Astrocyte (in vitro differentiated cells and primary cell): ENCODE results near the gene SLC45A3. TPM values are rescaled to one million over a fixed set of nuclear protein-coding genes. Genes with fewer than 3 reads are reported as not detected.
"Not testable (repeated sequence)": the region's sequence is repeated elsewhere in the genome, so short reads cannot be mapped to it uniquely, and the experiment has no call there.

ENCODE experiments used
- DNase-seq: peaks from one replicate; pipeline ENCODE4 v3.0.0-alpha.2; 2010; ENCODE audit warnings: low read depth
- FAIRE-seq: peaks from 2 replicates; lab custom pipeline; 2011; peaks lifted over from hg19 to GRCh38; lab: Jason Lieb, UNC
- H2AFZ ChIP-seq: 2 replicates; pipeline ENCODE4 v1.6.0; 2012; ENCODE audit warnings: low read depth, low read length, inconsistent platforms
- H3K27ac ChIP-seq: 2 replicates; pipeline ENCODE4 v1.5.1; 2011; ENCODE audit warnings: low read depth, low read length, inconsistent platforms
- H3K27me3 ChIP-seq: 2 replicates; pipeline ENCODE4 v1.6.0; 2011; ENCODE audit warnings: low read length, inconsistent platforms; ENCODE audit not compliant: insufficient read depth
- H3K36me3 ChIP-seq: 2 replicates; pipeline ENCODE4 v1.5.1; 2011; ENCODE audit warnings: low read length, inconsistent platforms; ENCODE audit not compliant: insufficient read depth
- H3K4me1 ChIP-seq: 2 replicates; pipeline ENCODE4 v1.5.1; 2011; ENCODE audit warnings: low read length, inconsistent platforms; ENCODE audit not compliant: insufficient read depth
- H3K4me2 ChIP-seq: 2 replicates; pipeline ENCODE4 v1.6.0; 2012; ENCODE audit warnings: low read length, inconsistent platforms
- H3K4me3 ChIP-seq: 2 replicates; pipeline ENCODE4 v1.5.1; 2011; ENCODE audit warnings: low read depth, mild to moderate bottlenecking, low read length, inconsistent platforms; ENCODE audit not compliant: insufficient read depth
- H3K79me2 ChIP-seq: 2 replicates; pipeline ENCODE4 v1.6.0; 2012; ENCODE audit warnings: mild to moderate bottlenecking, low read length, inconsistent platforms; ENCODE audit not compliant: insufficient read depth
- H3K9ac ChIP-seq: 2 replicates; pipeline ENCODE4 v1.6.0; 2012; ENCODE audit warnings: mild to moderate bottlenecking, low read length, inconsistent platforms
- H3K9me3 ChIP-seq: 2 replicates; pipeline ENCODE4 v1.5.1; 2012; ENCODE audit warnings: low read depth, mild to moderate bottlenecking, low read length, inconsistent platforms; ENCODE audit not compliant: insufficient read depth
- H4K20me1 ChIP-seq: 2 replicates; pipeline ENCODE4 v1.6.0; 2012; ENCODE audit warnings: low read length, inconsistent platforms; ENCODE audit not compliant: insufficient read depth
- H3K27ac Mint-ChIP-seq: one replicate; pipeline ENCODE4 v1.8.0; 2021; ENCODE audit warnings: mild to moderate bottlenecking, mixed read lengths; ENCODE audit not compliant: unreplicated experiment
- H3K27me3 Mint-ChIP-seq: one replicate; pipeline ENCODE4 v1.8.0; 2021; ENCODE audit warnings: low read depth, mixed read lengths; ENCODE audit not compliant: unreplicated experiment
- H3K36me3 Mint-ChIP-seq: one replicate; pipeline ENCODE4 v1.8.0; 2021; ENCODE audit warnings: low read depth, mixed read lengths; ENCODE audit not compliant: unreplicated experiment
- H3K4me1 Mint-ChIP-seq: one replicate; pipeline ENCODE4 v1.8.0; 2021; ENCODE audit warnings: low read depth, mixed read lengths; ENCODE audit not compliant: unreplicated experiment
- H3K4me3 Mint-ChIP-seq: one replicate; pipeline ENCODE4 v1.8.0; 2021; ENCODE audit warnings: mild to moderate bottlenecking, moderate library complexity, mixed read lengths; ENCODE audit not compliant: unreplicated experiment
- H3K9me3 Mint-ChIP-seq: one replicate; pipeline ENCODE4 v1.8.0; 2021; ENCODE audit warnings: mild to moderate bottlenecking, mixed read lengths; ENCODE audit not compliant: unreplicated experiment
- EZH2 ChIP-seq: IDR thresholded peaks from 2 replicates; pipeline ENCODE4 v1.6.1; 2012; ENCODE audit warnings: mild to moderate bottlenecking, low read length, inconsistent platforms; ENCODE audit not compliant: insufficient read depth
- total RNA-seq: library from RNA; stranded (reverse); gene quantifications from 2 replicates; pipeline ENCODE4 v1.2.1, GENCODE V29; 2021
- TF ChIP-seq, protein P1 (sequence below): IDR thresholded peaks from 2 replicates; pipeline ENCODE4 v1.5.1; 2011; ENCODE audit warnings: low read depth, mild to moderate bottlenecking, inconsistent platforms, low read length, moderate library complexity; ENCODE audit not compliant: insufficient read depth

SLC45A3 gene
- total RNA-seq, 1 donor from 2014 or later = 7.1 TPM

DNA sequence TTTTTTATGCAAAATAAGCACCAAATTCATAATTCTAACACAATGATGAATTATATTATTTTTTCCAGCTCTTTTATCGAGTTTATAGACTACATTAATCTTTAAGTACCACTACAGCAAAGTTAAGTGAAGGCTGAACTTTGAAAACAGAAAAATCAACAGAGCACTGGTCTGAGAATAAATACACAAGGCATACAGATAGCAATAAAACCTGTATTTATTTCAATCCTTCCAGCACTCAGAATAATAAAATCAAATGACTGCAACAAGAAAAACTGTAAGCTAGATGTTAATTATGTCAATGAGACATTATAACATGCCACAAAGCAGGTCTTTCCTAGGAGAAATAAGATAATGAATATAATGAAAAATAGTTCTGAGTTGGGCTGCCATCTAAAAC is 45.2 kb upstream of the SLC45A3 start:
- no peaks in the 10 kb centered on the region for H3K36me3 Mint-ChIP-seq
- Histone ChIP-seq H2AFZ (no peak overlapping the region), H3K4me2 (no peak overlapping the region), H3K27ac (no peak overlapping the region), H3K27me3 (no peaks in the 10 kb centered on the region), H3K9ac (no peak overlapping the region), H4K20me1 (peaks cover 48% of the 10 kb centered on the region), H3K4me1 (no peaks in the 10 kb centered on the region), H3K9me3 (no peaks in the 10 kb centered on the region), H3K4me3 (no peak overlapping the region), H3K79me2 (peaks cover 72% of the 10 kb centered on the region), H3K36me3 (peaks cover 34% of the 10 kb centered on the region)
- H3K4me3 Mint-ChIP-seq = no peak overlapping the region
- DNase-seq (no peak), FAIRE-seq (no peak)
- no peaks in the 10 kb centered on the region for H3K4me1 Mint-ChIP-seq
- no peak overlapping the region for H3K27ac Mint-ChIP-seq
- H3K9me3 Mint-ChIP-seq = no peaks in the 10 kb centered on the region
- no peaks in the 10 kb centered on the region for H3K27me3 Mint-ChIP-seq
- TF ChIP-seq, protein P1, sequence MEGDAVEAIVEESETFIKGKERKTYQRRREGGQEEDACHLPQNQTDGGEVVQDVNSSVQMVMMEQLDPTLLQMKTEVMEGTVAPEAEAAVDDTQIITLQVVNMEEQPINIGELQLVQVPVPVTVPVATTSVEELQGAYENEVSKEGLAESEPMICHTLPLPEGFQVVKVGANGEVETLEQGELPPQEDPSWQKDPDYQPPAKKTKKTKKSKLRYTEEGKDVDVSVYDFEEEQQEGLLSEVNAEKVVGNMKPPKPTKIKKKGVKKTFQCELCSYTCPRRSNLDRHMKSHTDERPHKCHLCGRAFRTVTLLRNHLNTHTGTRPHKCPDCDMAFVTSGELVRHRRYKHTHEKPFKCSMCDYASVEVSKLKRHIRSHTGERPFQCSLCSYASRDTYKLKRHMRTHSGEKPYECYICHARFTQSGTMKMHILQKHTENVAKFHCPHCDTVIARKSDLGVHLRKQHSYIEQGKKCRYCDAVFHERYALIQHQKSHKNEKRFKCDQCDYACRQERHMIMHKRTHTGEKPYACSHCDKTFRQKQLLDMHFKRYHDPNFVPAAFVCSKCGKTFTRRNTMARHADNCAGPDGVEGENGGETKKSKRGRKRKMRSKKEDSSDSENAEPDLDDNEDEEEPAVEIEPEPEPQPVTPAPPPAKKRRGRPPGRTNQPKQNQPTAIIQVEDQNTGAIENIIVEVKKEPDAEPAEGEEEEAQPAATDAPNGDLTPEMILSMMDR = no peak
- no peak for TF ChIP-seq EZH2

DNA sequence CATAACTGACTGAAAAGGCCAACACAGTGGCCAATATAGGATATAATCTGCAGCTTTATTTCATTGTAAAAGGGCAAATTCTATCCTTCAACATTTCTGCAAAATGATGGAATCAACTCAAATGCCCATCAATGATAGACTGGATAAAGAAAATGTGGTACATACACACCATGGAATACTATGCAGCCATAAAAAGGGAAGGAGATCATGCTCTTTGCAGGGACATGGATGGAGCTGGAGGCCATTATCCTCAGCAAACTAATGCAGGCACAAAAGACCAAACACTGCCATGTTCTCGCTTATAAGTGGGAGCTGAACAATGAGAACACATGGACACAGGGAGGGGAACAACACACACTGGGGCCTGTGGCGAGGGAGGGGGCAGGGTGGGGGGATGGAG is 40.4 kb upstream of the SLC45A3 start:
- H3K9ac ChIP-seq, DNase-seq, FAIRE-seq, H2AFZ ChIP-seq, H3K4me3 Mint-ChIP-seq, H3K4me1 ChIP-seq, H3K27ac Mint-ChIP-seq, H3K4me2 ChIP-seq, H3K9me3 Mint-ChIP-seq, H3K27me3 ChIP-seq, H3K27ac ChIP-seq, H3K36me3 Mint-ChIP-seq, H3K9me3 ChIP-seq, H3K4me3 ChIP-seq, H3K4me1 Mint-ChIP-seq, H3K27me3 Mint-ChIP-seq: not testable (repeated sequence)
- H3K36me3 ChIP-seq = peaks cover 58% of the 10 kb centered on the region
- H3K79me2 ChIP-seq = peaks cover 33% of the 10 kb centered on the region
- peaks cover 25% of the 10 kb centered on the region for H4K20me1 ChIP-seq

DNA sequence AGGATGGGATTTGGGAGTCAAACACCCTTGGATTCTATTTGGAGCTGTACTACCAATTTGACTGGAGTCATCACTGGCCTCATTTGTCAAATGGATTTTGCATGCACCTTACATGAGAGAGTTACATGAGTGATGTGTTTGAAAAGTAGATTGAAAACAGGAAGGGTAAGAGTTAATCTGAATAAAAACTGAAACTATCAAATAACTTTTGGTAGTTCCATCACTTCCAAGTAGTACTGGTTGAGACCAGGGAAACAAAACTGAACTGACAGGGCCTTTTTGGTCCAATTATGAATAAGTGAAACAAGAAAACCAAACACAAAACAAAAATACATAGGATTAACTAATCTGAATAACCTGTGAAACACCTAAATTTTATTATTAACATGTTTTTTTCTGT is 39.5 kb upstream of the SLC45A3 start:
- peaks cover 3% of the 10 kb centered on the region for H3K36me3 Mint-ChIP-seq
- Histone ChIP-seq H3K4me1 (no peaks in the 10 kb centered on the region), H3K4me2 (no peak overlapping the region), H3K36me3 (peaks cover 61% of the 10 kb centered on the region), H3K79me2 (peaks cover 23% of the 10 kb centered on the region), H3K9me3 (no peaks in the 10 kb centered on the region), H4K20me1 (peaks cover 23% of the 10 kb centered on the region), H2AFZ (no peak overlapping the region), H3K27me3 (no peaks in the 10 kb centered on the region), H3K9ac (no peak overlapping the region), H3K4me3 (no peak overlapping the region), H3K27ac (no peak overlapping the region)
- H3K4me1 Mint-ChIP-seq = no peaks in the 10 kb centered on the region
- no peak overlapping the region for H3K4me3 Mint-ChIP-seq
- no peak for DNase-seq
- no peak for FAIRE-seq
- no peak overlapping the region for H3K27ac Mint-ChIP-seq
- TF ChIP-seq, protein P1 = no peak
- no peak for TF ChIP-seq EZH2
- no peaks in the 10 kb centered on the region for H3K27me3 Mint-ChIP-seq
- no peaks in the 10 kb centered on the region for H3K9me3 Mint-ChIP-seq
